GM12872 (cell line): ENCODE measurements around the gene SPATA31E1.

ENCODE experiments used
- TF ChIP-seq, protein P1 (sequence below): IDR thresholded peaks from 3 replicates; pipeline ENCODE4 v1.5.1; 2011; ENCODE audit warnings: low read depth, mild to moderate bottlenecking, low read length, moderate library complexity; ENCODE audit not compliant: insufficient read depth

The SPATA31E1 gene

GRCh38 chr9:87882627-87883026, at the start of gene SPATA31E1:
TSS of gene SPATA31E1 (plus strand) at chr9:87882877. CDS start at chr9:87882892, 15 bp downstream.
- TF ChIP-seq, protein P1, sequence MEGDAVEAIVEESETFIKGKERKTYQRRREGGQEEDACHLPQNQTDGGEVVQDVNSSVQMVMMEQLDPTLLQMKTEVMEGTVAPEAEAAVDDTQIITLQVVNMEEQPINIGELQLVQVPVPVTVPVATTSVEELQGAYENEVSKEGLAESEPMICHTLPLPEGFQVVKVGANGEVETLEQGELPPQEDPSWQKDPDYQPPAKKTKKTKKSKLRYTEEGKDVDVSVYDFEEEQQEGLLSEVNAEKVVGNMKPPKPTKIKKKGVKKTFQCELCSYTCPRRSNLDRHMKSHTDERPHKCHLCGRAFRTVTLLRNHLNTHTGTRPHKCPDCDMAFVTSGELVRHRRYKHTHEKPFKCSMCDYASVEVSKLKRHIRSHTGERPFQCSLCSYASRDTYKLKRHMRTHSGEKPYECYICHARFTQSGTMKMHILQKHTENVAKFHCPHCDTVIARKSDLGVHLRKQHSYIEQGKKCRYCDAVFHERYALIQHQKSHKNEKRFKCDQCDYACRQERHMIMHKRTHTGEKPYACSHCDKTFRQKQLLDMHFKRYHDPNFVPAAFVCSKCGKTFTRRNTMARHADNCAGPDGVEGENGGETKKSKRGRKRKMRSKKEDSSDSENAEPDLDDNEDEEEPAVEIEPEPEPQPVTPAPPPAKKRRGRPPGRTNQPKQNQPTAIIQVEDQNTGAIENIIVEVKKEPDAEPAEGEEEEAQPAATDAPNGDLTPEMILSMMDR = no peak

DNA sequence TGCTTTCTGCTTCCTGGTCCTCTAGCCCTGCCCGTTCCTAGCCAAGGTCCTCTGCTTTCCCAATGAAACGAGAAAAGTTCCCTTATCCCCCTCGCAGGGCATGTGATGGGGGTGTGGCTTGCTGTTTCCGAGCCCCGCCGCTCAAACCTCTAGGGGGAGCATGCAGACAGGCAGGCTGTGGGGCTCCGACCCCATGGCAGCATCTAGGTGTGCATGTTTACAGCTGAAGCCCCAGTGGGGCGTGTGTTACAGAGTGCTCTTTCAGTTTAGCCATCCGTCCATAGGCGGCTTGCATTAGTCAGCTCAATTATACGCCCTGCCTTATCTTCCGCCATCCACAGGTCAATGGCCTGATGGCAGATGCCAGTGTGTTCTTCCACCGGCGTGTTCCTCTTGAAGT, 48.3 kb upstream of the SPATA31E1 start:
- TF ChIP-seq, protein P1 = no peak

DNA sequence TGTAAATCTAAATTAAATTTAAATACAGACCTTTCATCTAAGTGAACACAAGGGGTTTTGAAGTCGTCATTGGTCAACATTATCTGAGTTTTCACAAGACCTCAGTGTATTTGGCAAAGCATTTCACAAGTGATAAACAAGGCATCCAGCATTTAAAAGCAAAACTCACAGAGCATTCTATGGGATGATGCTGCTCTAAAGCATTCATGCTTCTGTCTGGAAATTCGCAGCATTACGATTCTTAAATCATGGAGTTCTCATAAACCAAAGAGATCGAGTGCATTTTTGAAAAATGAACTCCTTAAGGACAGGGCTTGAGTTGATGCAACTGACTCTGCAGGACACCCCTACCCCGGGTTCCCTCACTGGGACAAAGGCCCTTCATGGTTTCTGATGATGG, 46.1 kb upstream of the SPATA31E1 start:
- TF ChIP-seq, protein P1 = no peak

DNA sequence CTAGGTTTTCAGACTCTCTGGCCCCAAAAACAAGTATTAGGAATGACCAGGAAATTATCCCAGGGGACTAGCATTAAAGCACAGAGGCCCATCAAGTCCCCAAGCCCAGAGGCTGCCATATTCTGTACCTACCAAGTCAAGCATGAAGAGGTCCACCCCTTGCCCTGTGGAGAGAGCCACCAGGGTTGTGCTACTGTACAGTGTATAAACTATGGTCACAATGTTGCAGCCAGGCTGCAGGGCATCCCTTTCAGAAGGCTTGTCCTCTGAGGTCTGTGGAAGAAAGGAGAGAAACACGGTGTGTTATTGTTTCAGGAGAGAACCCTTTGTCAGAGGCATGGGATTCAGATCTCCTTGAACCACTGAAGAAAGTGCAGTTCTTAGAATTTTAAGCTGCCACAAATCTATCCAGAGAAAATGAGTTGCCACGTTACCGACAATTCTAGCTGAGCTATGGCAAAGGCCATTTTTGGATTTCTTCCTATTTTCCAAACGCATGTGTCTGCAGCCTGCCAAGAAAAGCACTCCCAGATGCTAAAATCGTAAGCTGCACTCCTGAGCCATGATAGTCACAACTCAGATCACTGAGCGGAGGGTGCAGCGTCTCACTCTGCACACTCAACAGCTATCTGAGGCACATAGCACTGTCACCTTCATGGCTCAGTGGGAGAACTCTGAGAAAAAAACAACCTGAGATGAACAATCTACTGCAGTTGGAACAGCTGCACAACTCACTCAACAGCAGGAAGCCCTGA, 45.5 kb upstream of the SPATA31E1 start:
- TF ChIP-seq, protein P1 = no peak

GRCh38 chr9:87840134-87840533, 42.5 kb upstream of the SPATA31E1 start:
- TF ChIP-seq, protein P1 = no peak

GRCh38 chr9:87842878-87843585, 39.6 kb upstream of the SPATA31E1 start:
- TF ChIP-seq, protein P1 = no peak

GRCh38 chr9:87844506-87844905, 38.2 kb upstream of the SPATA31E1 start:
- TF ChIP-seq, protein P1 = no peak
